HUES64 (cell line): Measurements from ENCODE around the gene EMSY.

Experiments
- H3K27ac ChIP-seq: 2 replicates; pipeline ENCODE4 v1.7.0; 2013; ENCODE audit warnings: low read depth, low read length, inconsistent platforms
- H3K27me3 ChIP-seq: 2 replicates; pipeline ENCODE4 v1.6.1; 2013; ENCODE audit warnings: mild to moderate bottlenecking, low read length; ENCODE audit not compliant: insufficient read depth
- H3K36me3 ChIP-seq: 2 replicates; pipeline ENCODE4 v1.6.1; 2013; ENCODE audit warnings: mild to moderate bottlenecking, low read length; ENCODE audit not compliant: insufficient read depth
- H3K4me1 ChIP-seq: 2 replicates; pipeline ENCODE4 v1.6.1; 2013; ENCODE audit warnings: mild to moderate bottlenecking, low read length, moderate library complexity; ENCODE audit not compliant: insufficient read depth
- H3K4me3 ChIP-seq: 2 replicates; pipeline ENCODE4 v1.5.1; 2013; ENCODE audit warnings: mild to moderate bottlenecking, low read length, moderate library complexity
- H3K9ac ChIP-seq: 2 replicates; pipeline ENCODE4 v1.6.1; 2013; ENCODE audit warnings: mild to moderate bottlenecking, low read depth, low read length
- H3K9me3 ChIP-seq: 2 replicates; pipeline ENCODE4 v1.6.1; 2013; ENCODE audit warnings: low read depth, low read length; ENCODE audit not compliant: insufficient read depth
- WGBS: fragments of 150-250, 120-280 bp; methylation state at CpG from one replicate; pipeline ENCODE4 v1.1.7; 2013; ENCODE audit warnings: missing lambda C conversion rate; 5-methylcytosine and 5-hydroxymethylcytosine counted together

EMSY gene

DNA sequence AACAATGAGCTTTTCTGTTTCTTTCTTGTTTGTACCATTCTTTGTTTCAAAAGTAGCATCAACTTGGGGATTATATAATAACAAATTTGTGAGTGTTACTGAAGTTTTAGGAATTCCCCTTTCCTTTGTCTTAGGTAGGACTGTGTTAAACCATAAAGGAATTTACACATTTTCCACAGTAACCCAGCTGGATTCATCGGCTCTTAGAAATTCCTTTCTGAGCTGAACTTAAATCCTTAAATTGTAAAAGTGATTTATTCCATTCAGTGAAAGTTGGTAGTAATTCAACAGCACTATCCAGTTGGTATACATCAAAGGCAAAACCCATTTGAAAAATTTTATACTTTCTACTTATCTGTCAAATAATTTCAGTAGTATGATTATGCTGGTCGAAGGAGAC lies 11.8 kb downstream of the EMSY start:
- Histone ChIP-seq H3K9me3 (no peaks in the 10 kb centered on the region), H3K4me3 (no peak overlapping the region), H3K36me3 (peaks cover 57% of the 10 kb centered on the region), H3K9ac (peak overlapping the region; percentile 78), H3K27ac (peak overlapping the region; percentile 95), H3K4me1 (peaks cover 73% of the 10 kb centered on the region), H3K27me3 (no peaks in the 10 kb centered on the region)
- WGBS, result no CpG with 5 or more reads among the region's 2 CpGs

GRCh38 chr11:76459299-76459698 lies 14.5 kb downstream of the EMSY start:
- peaks cover 44% of the 10 kb centered on the region for H3K36me3 ChIP-seq
- H3K27ac ChIP-seq, result no peak overlapping the region
- no peak overlapping the region for H3K9ac ChIP-seq
- H3K4me1 ChIP-seq, result peaks cover 46% of the 10 kb centered on the region
- no peaks in the 10 kb centered on the region for H3K9me3 ChIP-seq
- H3K27me3 ChIP-seq, result no peaks in the 10 kb centered on the region
- 85% methylated on average over 4 of the region's 4 CpGs for WGBS
- no peak overlapping the region for H3K4me3 ChIP-seq

DNA sequence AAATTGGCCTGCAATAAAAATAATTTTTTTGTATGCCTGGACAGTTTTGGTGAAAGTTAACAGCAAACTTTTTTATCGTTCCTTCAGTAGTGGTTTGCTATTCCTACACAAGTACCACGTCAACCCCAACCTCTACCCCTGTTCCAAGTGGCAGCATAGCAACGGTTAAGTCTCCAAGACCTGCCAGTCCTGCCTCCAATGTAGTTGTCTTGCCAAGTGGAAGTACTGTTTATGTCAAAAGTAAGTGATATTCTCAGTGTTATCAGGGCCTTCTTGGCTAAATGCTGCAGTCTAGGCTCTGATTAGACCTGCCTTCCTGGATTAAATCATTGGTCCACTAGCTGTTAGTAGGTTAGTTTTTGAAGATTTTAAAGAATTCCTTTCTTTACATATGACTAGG lies 15.0 kb downstream of the EMSY start:
- H3K9ac ChIP-seq, result no peak overlapping the region
- H3K27ac ChIP-seq, result no peak overlapping the region
- H3K4me1 ChIP-seq, result peaks cover 41% of the 10 kb centered on the region
- 92% methylated on average over 3 of the region's 3 CpGs for WGBS
- peaks cover 48% of the 10 kb centered on the region for H3K36me3 ChIP-seq
- H3K27me3 ChIP-seq, result no peaks in the 10 kb centered on the region
- H3K4me3 ChIP-seq, result no peak overlapping the region
- no peaks in the 10 kb centered on the region for H3K9me3 ChIP-seq

- Histone ChIP-seq H3K4me3 (no peak overlapping the region), H3K9ac (no peak overlapping the region), H3K9me3 (no peaks in the 10 kb centered on the region), H3K36me3 (peaks cover 66% of the 10 kb centered on the region), H3K4me1 (peaks cover 18% of the 10 kb centered on the region), H3K27ac (no peak overlapping the region), H3K27me3 (no peaks in the 10 kb centered on the region)
These were observed 17.5 kb downstream of the EMSY start for GRCh38 chr11:76462317-76462716.

DNA sequence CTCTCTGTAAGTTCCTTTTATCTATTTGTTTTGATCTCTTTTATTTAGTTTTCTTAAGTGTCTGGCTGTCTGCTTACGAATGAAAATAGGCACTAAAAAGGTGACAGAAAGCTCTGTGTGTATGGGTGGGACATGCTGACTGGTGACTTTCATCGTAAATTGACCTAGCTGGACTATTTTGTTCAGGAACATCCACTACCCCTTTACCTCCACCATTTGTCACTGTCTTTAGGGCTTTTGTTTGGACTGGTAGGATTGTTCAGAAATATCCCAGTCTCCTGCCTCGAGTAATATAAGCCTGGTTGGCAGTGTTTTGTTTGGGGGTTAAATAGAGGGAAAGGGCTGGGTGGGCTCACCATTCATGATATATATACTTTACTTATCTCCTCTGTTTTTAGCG lies 20.9 kb downstream of the EMSY start:
- peaks cover 78% of the 10 kb centered on the region for H3K36me3 ChIP-seq
- H3K27ac ChIP-seq, result no peak overlapping the region
- WGBS, result 78% methylated on average over 3 of the region's 4 CpGs

GRCh38 chr11:76466666-76467065 lies 21.8 kb downstream of the EMSY start:
- no peak overlapping the region for H3K4me3 ChIP-seq
- H3K27me3 ChIP-seq, result no peaks in the 10 kb centered on the region
- no peaks in the 10 kb centered on the region; the same call in 1 of the 2 replicates for H3K4me1 ChIP-seq
- H3K27ac ChIP-seq, result no peak overlapping the region
- H3K9ac ChIP-seq, result no peak overlapping the region
- H3K36me3 ChIP-seq, result peaks cover 76% of the 10 kb centered on the region
- no peaks in the 10 kb centered on the region for H3K9me3 ChIP-seq

More for the DNA sequence above, 20.9 kb downstream of the EMSY start:
- H3K9ac ChIP-seq, result no peak overlapping the region
- H3K4me1 ChIP-seq, result no peaks in the 10 kb centered on the region; the same call in 1 of the 2 replicates
- H3K27me3 ChIP-seq, result no peaks in the 10 kb centered on the region
- H3K9me3 ChIP-seq, result no peaks in the 10 kb centered on the region
- no peak overlapping the region for H3K4me3 ChIP-seq

DNA sequence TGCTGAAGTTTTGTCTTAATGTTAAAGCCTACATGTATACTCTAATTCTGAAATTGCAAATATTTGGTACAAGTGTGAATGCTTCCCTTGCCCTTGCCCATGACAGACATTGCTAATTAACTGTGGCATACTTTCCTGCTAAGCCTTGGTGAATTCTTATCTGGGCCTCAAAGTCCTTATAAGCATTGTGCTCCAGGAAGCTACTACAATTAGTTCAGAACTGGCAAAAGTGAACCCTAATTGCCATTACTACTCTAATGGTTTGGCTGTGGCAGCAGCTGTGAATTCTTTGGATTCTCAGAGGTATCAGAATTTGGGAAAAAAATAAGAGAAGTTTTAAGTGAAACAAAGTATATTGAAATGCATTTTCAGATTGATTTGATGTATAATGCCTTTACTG lies 24.3 kb downstream of the EMSY start:
- Histone ChIP-seq H3K9ac (no peak overlapping the region), H3K4me1 (no peaks in the 10 kb centered on the region; the same call in 1 of the 2 replicates), H3K27ac (no peak overlapping the region), H3K4me3 (no peak overlapping the region), H3K27me3 (no peaks in the 10 kb centered on the region), H3K36me3 (peaks cover 90% of the 10 kb centered on the region), H3K9me3 (no peaks in the 10 kb centered on the region)

DNA sequence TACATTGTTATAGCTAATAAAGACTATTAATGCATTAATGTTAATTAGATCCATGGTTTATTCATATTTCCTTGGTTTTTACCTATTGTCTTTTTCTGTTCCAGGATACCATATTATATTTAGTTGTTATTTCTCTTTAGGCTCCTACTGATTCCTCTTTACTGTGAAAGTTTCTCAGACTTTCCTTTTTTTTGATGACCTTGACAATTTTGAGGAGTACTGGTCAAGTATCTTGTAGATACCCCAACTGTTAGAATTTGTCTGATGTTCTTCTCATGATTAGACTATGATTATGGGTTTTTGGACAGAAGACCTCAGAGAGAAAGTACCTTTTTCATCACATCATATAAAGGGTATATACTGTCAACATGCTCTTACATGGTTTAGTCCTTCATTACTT lies 26.6 kb downstream of the EMSY start:
- Histone ChIP-seq H3K4me1 (no peaks in the 10 kb centered on the region), H3K27ac (no peak overlapping the region)

DNA sequence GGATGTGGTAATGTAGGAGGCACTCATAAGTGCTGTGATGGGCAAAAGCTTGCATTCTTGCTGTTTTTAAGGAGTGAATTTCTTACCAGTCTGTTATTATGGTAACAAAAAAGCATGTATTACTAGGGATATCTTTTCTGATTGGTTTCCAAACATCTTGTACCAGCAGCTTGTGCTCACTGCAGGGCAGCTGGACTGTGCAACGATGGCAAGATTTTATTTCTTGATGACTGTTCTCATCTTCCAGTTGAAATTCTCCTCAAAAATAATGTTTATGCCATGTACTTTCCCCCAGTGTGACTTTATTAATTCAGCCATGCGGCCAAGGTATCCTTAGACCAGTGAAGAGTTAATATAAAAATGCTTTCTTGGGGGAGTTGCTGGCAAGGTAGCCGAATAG lies 35.4 kb downstream of the EMSY start:
- Histone ChIP-seq H3K36me3 (peaks cover 39% of the 10 kb centered on the region), H3K27me3 (no peaks in the 10 kb centered on the region), H3K27ac (no peak overlapping the region), H3K4me1 (no peaks in the 10 kb centered on the region), H3K9me3 (0 out of 2 replicates have a peak, but pooled peaks cover 5% of the 10 kb centered on the region), H3K4me3 (no peak overlapping the region), H3K9ac (no peak overlapping the region)
- WGBS, result 95% methylated on average over 3 of the region's 3 CpGs

More for the DNA sequence above, 26.6 kb downstream of the EMSY start:
- Histone ChIP-seq H3K36me3 (peaks cover 91% of the 10 kb centered on the region), H3K9ac (no peak overlapping the region), H3K9me3 (no peaks in the 10 kb centered on the region), H3K27me3 (no peaks in the 10 kb centered on the region), H3K4me3 (no peak overlapping the region)

GRCh38 chr11:76491644-76492043 lies 46.8 kb downstream of the EMSY start:
- Histone ChIP-seq H3K4me3 (no peak overlapping the region), H3K27ac (no peak overlapping the region), H3K9ac (no peak overlapping the region), H3K4me1 (no peaks in the 10 kb centered on the region), H3K36me3 (peaks cover 36% of the 10 kb centered on the region), H3K27me3 (no peaks in the 10 kb centered on the region), H3K9me3 (no peaks in the 10 kb centered on the region)
- WGBS, result 96% methylated on average over 5 of the region's 5 CpGs

DNA sequence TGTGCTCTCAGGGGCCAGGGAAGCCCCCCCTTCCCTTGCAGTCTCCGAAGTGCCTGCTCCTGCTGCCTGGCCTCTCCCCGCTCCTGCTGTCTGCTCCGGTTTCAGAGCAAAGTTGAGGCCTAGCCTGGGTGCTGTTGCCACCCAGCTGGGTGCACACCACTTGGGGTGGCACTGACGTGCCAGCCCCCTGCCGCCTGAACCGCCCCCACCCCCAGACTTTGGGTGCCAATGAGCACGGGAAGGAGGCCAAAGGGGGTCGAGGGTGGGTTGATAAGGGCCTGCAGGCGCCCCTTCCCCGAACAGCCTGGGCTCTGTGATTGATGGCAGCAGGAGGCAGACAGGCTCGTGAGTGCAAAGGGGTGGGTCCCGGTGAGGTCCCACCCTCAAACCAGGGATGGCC lies 48.2 kb downstream of the EMSY start:
- H3K27ac ChIP-seq, result no peak overlapping the region
- H3K9me3 ChIP-seq, result no peaks in the 10 kb centered on the region
- H3K4me3 ChIP-seq, result no peak overlapping the region
- H3K36me3 ChIP-seq, result peaks cover 43% of the 10 kb centered on the region
- no peaks in the 10 kb centered on the region for H3K27me3 ChIP-seq
- no peaks in the 10 kb centered on the region for H3K4me1 ChIP-seq
- 88% methylated on average over 12 of the region's 12 CpGs for WGBS
- H3K9ac ChIP-seq, result no peak overlapping the region
